ENCODE data around the gene ADGRD1.
"Not testable (repeated sequence)": the region's sequence is repeated elsewhere in the genome, so short reads cannot be mapped to it uniquely, and the experiment has no call there.

Gene ADGRD1

DNA sequence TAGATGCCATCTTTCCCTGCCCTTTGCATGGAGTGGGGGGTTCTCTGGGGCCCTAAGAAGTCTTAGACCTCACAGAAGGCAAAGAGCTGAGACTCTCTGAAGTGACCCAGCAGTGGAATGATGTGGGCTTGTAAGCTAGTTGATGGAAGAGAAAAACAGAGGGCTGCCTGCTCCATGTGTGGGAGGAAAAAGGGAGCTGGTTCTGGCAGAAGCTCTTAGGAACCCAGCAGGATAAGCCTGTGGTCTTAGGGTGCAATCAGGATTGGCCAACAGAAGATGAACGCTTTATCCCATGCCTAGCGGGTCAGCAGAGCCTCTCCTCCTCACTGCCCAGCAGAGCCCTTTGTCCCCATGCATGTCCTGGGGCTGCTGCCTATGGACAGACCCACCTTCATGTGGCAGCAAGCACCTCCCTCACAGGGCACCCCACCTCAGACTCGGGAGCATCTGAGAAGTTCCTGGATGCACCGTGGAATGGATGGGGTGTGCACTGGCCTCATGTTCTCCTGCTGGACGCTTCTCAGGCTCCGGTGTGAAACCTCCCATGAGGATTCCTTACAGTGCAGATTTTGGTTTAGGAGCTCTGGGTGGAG, 152.7 kb downstream of the ADGRD1 start:
- FAIRE-seq = no peak

DNA sequence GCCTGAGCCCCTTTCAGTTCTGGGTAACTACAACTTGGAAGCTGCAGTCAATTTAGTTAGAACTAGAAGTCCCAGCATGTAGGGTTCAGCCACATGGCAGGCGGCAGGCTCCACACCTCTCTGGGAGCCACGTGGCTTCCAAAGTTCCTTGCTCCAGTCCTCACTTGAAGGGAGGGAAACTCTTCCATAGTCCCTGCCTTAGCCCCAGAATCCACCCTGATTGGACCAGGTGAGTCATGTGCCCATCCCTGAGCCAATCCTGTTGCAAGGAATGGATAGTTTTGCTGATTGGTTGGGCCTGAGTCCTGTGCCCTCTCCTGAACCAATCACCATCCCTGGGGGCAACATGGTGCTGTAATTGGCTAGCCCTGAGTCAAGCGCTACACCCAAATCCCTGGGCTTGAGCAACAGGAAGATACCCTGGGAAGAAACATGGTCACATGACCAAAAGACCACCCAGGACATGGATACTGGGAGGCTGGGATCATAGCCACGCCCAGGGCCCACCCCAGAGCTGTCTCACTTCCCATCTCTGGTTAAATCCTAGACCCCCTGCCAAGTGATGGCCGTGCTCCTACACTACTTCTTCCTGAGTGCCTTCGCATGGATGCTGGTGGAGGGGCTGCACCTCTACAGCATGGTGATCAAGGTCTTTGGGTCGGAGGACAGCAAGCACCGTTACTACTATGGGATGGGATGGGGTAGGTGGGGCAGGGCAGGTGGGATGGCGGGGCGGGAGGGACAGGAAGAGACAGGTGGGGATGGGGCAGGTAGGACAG, 154.7 kb downstream of the ADGRD1 start:
- no peak for FAIRE-seq

DNA sequence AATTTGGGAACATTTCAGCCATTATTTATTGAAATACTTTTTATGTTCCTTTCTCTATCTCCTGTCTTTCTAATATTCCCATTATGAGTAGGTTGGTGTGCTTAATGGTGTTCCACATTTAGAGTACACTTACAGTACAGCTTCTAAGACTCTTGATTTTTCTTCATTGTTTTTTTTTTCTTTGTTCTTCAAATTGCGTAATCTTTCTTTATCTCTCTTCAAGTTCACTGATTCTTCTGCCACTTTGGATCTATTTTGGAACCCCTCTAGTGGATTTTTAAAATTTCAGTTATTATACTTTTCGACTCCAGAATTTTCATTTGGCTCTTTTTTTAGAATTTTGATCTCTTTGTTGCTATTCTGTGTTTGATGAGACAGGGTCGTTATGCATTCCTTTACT, 157.7 kb downstream of the ADGRD1 start:
- no peak for FAIRE-seq

DNA sequence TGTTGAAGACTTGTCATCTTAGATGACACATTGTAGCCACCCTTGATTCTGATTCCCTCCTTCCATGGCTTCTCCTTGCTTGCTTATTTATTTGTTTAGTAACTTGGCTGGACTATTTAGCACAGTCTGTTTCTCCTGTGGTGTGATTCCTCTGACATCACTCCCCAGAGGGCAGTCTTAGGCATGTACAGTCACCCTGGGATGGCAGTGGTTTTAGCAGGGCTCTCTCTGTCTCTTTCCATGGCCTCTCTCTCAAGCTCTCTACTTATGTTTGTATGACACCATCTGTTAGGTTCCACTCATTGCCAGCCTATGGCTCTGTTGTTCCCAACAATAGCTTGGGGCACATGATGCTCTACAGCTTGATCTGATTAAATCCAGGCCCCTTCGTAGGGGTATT, 158.3 kb downstream of the ADGRD1 start:
- FAIRE-seq = no peak

DNA sequence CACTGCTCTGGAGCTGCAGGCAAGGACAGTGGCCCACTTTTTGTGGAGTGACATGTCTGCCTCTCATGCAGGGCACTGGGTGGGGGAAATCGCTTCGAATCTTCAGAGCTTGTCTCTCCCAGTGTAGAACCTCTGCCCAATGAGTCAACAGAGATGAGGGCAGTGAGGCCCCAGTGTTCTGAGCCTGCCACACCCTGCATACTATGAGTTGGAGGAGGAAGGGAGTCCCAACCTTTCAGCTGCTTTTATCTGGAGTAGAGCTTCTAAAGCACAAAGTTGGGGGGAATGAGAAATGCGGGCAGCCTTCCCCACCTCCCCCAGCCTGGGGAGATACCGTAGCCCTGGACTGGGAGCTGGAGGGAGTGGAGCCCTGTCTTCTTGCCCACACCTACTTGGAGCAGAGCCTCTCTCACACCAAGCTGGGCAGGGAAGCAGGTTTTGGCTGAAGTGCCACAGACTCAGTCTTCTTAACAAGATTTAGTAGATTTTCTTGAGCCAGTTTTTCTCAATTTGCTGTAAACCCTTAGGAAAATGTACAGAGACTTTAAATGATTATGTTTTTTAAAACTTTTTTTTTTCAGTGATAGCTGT, 159.1 kb downstream of the ADGRD1 start:
- FAIRE-seq = no peak

DNA sequence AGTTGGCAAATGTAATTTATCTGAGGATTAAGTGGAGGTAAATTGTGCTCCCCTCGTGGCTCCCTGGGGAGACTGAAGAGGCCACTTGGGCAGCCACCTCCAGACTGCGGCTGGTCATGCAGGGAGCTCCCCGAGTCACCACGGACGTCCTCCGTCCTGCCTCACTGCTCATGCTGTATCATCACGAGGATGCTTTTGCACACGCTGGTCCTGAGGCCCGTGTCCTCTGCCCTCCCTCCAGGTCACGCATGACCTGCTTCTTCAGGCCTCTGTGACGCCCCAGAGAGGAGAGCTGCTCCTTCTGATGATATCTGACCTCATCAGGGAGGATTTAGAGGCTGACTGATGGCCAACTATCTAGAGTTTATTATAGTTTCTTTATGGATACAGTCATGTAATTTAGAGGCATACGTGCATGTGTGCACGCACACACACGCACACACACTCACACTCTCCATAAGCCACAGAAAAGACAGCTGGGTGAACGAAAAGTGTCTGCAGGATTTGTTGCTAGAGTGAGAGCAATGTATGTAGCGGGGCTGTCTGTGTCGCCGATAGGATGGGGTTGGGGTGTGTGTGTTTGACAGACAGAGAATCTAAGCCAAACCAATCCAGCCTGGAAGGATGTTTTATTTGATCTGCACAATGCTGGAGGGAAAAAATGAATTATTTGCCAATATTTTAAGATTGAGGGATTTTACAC, 160.0 kb downstream of the ADGRD1 start:
- no peak for FAIRE-seq

DNA sequence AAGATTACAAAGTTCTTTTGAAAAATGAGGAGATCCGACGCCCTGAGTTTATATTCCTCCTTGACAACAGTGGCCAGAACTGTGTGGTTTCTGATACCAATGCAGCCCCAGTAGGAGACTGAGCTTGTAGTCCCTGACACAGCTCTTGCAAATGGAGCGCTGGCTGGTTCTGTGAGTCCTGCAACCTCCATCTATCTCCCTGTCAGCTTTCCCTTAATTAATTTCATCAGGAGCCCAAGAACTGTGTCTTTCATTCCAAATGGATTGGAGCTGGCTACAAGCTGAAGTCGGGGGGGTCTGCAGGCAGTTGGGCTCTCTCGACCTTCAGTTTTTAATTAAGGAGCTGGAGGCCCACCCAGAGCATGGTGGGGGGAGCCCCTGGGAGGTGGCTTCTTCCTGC, 160.6 kb downstream of the ADGRD1 start:
- no peak for FAIRE-seq

DNA sequence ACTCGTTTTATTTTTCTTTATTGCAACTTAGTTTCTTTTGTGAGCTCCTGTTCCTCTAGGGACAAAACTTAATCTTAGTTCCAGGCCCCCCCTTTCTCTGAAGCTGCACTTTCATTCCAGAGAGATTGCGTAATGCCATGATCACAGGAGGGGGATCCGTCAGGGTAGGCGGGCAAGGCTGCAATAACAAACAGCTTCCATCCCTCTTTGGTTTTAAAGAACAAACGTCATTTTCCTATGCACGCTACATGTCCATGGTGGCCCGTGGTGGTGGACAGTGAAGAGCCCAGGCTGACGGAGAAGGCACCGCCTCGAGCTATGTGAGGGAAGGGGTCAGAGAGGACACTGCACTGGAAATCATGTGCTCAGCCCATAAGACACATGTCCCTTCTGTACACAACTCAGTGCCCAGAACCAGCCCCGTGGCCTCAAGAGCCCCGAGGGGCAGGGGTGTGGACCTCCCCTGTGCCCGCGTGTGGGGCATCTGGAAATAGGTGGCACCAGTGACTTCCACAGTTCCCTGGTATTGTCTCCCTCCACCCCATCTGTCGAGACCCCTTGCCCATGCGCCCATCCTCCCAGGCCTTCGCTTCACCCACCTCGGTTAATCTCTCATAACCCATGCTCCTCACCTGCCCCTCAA, 161.4 kb downstream of the ADGRD1 start:
- no peak for FAIRE-seq

DNA sequence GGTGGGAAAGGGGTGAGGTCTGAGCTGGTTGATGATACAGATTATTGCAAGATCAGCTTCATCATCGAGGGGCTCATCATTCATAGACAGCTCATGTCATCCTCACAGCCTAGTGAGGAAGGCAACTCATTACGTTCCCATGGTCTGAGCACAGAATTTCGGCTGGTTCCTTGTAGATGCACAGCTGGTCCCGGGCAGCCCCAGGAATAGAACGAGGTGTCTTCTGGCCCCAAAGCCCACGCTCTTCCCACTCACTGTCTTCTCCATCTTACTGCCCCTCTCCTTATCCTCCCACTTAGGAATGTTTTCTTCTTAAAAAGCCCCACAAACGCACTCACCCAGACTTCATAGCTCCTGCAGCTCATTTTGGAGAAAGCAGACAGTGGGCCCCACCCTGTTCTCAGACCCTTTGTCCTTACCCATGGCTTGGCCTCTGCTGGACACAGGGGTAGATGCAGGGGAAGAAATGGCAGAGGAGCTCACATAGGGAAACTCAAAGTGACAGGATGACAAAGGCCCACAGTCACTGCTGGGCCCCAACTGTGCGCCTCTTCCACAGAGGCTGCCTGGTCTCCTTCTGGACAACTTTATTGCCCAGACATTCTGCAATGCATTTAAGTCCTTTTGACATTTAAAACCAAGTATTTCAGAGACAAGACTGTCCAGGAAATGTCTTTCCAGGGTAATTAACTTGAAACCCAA, 162.2 kb downstream of the ADGRD1 start:
- FAIRE-seq = no peak

DNA sequence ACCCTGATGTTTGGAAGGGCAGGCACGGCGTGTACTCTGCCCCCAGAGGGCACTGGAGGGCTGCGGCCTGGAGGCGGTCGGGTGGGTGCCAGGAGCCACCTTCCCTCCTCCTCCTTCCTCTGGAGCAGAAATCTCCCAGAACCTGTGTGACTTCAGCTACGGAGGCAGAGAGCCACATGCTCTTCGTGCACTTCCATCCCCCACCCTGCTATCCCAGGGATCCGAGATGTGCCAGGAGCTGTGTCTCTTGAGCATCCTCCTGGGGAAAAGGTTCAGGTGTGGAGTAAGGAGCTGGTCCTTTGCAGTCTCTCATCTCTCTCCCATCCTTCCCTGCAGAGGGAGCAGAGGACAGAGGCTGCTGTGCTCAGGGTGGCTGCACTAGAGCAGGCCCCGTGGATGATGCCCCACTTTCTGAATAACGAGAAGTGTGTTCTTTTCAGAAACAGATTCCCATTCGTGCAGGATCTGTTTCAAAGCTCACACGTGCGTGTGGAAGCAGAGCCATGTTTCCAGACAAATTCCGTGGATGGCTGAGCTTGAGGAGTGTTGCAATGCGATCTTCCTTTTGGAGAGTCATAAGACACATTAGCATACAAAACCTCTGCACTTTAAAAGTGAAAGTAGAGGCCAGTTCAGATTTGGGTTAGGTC, 162.9 kb downstream of the ADGRD1 start:
- FAIRE-seq = no peak

DNA sequence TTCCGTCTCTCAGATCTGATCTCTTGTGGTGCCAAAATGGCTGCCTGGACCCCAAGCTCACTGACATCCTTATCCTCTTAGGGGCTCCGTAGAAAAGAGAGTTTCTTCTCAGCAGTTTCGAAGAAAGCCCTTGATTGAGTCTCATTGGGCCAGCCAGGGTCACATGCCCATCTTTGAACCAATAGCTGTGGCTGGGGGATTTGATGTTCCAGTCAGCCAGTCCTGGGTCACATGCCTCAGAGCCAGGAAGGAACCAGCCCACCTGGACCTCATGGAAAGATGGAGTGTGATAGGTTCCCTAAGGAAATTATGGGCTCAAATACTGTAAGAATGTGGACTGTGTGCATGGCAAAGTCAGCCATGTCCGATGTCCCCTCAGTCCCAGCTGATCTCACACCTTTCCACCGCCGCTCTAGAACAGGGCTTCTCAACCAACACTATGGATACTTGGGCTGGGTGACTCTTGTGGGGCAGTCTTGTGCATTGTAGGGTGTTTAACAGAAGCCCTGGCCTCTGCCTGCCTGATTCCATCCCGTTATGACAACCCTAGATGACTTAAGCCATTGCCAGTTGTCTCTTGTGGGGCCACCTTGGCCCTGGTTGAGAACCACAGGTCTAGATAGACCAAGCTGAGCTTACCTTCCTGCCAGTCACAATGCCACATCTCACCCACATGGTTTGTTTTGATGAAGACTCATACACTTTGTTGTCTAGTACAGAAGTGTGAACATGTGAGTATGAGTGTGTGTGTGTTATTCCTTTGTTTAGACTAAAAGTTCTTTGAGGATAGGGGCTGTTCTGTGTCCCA, 163.9 kb downstream of the ADGRD1 start:
- FAIRE-seq = no peak

DNA sequence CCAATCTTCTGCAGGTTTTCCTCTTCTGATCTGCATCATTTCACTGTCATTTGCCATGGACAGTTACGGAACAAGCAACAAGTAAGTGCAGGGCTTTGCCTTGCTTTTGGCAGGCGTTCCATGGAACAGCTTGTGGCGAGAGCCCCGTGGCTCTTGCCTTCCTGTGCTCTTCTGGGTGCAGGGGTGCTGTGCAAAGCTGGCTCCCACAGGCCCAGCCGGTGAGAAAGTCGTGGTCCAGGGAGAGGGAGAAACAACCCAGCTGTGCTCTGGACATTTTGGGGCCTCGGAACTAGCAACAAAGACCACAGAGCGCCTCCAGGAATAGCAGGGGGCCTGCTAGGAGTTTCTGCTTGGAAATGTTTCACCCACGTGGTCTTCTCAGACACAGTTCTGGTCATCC, 164.7 kb downstream of the ADGRD1 start:
- FAIRE-seq = no peak

DNA sequence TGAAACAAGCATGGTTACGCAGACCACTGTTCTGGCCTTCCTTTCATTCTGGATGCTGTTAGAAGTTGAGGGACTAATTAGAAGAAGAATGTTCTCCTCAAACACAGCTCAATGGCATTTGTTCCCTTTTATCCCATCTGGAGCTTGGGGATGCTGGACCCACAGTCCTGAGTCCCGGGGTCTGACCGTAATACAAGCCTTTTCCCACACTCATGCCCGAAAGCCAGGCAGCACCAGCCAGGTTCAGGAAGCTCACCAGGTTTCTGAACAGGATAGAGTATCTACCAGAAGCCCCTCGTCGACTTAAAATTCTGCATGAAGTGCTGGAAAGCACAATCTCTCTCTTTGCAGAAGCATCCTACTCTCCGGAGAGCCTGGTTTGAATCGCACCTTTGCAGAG, 165.6 kb downstream of the ADGRD1 start:
- FAIRE-seq = not testable (repeated sequence)

DNA sequence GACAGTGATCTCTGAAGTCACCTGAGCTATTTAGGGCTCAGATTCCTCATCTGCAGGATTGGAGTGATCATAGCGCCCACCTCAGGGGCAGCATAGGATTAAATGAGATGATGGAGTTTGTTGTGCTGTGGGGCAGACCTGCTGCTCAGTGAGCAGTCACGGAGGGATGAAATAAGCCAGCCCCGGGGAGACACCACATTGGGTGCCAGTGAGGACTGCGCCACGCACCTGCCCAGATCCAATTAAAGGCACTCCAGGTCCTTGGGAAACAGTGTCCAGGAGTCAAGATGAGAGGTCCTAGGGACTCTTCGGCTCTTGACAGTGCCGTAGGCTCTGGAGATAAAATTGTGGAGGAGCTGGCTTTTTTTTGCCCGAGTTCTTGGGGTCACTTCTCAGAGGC, 166.2 kb downstream of the ADGRD1 start:
- FAIRE-seq = no peak

DNA sequence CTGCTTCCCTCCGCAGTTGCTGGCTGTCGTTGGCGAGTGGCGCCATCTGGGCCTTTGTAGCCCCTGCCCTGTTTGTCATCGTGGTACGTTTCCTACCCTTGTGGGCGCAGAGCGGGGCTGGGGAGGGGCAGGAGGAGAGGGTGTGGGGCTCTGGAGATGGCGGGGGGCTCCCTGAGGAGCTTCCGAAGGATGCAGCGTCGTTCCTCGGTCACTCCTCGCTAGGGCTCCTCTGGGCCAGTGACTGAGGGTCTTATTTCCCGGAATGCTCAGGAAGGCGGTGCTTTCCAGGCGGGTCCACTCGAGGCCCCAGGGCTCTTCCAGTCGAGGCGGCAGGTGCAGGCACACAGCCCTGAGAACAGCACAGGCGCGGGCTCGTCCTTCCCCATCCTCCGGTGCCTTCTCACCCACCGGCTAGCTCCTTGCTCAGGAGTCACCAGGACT, 167.1 kb downstream of the ADGRD1 start:
- FAIRE-seq = no peak

DNA sequence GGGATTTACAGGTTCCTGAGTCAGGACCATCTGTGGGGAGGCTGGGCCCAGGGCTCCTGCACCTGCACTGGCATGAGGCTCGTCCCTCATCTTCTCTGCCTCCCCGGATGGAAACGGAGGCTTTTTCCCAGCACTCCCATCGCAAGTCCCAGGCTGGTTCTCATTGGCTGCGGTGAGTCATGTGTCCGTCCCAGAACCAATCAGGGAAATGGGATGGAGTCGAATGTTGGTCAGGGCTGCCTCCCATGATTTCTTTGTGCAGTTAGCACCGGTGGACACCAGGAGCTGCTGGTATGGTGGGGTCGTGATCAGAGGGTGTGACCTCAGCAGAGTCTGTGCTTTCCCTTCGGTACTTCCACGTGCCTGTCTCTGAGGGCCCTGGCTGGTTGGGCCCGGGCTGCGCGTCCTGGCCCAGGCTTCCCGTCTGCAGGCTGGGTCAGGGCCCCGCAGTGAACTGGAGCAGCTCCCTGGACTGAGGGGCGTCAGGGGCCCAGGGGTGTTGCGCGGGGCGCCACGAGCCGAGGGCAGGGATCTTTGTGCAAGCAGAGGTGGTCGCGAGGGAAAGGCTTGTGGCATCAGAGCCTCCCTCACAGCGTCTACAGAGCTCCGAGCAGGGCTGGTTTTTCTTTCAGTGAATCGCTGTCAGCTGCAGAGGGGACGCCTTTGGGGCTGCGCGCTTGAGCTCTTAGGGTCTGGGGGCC, 168.1 kb downstream of the ADGRD1 start:
- no peak for FAIRE-seq

DNA sequence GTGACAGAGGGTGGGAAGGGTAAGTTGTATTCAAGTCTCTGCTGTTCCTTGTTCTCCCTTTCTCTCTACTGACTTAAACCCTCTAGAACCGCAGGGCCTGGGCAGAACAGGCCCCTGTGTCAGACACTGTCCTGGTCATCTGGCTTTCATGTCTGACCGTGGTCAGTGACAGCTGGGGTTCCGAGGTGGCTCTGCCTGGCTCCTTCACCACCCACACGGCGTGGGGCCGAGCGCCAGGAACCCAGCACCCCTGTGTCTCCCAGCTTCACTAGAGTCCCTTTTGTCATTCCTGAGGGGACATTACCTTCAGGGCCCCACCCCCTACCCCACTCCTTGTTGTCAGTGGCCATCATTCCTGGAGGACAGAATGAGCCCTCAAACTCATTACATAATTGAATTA, 168.9 kb downstream of the ADGRD1 start:
- no peak for FAIRE-seq

DNA sequence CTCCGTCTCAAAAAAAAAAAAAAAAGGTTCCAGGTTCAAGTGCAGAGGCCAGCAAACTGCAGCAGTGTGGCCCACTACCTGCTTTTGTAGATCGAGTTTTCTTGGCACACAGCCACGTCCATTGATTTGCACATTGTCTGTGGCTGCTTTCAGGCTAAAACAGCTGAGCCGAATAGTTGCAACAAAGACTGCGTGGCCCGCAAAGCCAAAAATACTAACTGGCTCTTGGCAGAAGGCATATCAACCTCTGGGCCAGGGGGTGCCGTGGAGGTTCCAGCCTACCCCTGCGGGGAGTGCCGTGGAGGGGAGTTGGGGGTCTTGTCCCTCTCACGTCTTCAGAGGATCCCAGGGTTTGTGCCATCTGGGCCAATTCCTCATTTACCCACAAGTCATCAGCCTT, 170.1 kb downstream of the ADGRD1 start:
- no peak for FAIRE-seq

DNA sequence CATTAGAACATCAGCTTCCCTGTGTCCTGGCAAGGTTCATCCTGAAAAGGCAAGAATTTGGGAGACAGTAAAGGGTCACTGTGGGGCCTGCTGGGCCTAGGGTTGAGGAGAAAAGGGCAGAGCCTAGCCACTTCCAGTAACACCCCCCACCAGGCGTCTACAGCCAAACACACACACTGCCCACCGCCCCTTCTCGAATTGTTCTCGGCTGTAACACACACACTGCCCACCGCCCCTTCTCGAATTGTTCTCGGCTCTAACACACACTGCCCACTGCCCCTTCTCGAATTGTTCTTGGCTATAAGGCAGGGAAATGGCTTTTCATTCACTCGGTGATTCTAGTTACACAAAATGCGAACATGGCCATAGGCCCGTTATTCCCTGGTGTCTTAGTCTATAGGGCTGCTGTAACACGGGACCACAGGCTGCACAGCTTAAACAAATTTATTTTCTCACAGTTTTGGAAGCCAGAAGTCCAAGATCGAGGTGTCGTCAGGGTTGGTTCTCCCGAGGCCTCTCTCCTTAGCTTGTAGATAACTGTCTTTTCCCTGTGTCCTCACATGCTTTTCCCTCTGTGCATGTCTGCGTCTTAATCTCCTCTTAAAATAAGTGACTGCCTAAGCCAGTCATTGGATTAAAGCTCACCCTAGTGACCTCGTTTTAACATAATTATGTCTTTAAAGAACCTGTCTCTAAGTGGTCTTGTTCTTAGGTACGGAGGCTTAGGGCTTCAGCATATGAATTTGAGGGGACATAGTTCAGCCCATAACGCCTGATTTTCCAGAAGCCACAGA, 171.0 kb downstream of the ADGRD1 start:
- FAIRE-seq = no peak
